H1 (cell line): ENCODE results near the gene STK16. TPM values are rescaled to one million over a fixed set of nuclear protein-coding genes. Genes with fewer than 3 reads are reported as not detected.

Experiments
- BCL11A ChIP-seq, 2 experiments: IDR thresholded peaks; one replicate each; pipeline ENCODE4 v1.6.1; 2011; ENCODE audit warnings: low read depth in 2 of 2, low read length in 2 of 2, mild to moderate bottlenecking in 2 of 2
- BRCA1 ChIP-seq: IDR thresholded peaks from 2 replicates; pipeline ENCODE4 v1.6.1; 2012; ENCODE audit warnings: low read depth, low read length, improper control_type of control experiment
- CBX8 ChIP-seq: fragments of 300-800, 300-1000 bp; sonication (generic); IDR thresholded peaks from 2 replicates; pipeline ENCODE4 v1.7.1; 2016; ENCODE audit warnings: low read depth, low read length, borderline replicate concordance
- CEBPB ChIP-seq: IDR thresholded peaks from 2 replicates; pipeline ENCODE4 v1.6.1; 2012; ENCODE audit warnings: low read depth, low read length
- CREB1 ChIP-seq: IDR thresholded peaks from 2 replicates; pipeline ENCODE4 v1.6.1; 2012; ENCODE audit warnings: inconsistent platforms
- EGR1 ChIP-seq: IDR thresholded peaks from 2 replicates; pipeline ENCODE4 v1.6.1; 2011; ENCODE audit warnings: low read depth, low read length, borderline replicate concordance
- EP300 ChIP-seq, 2 experiments: IDR thresholded peaks; 1 replicate in 1 of 2; 2 replicates in 1 of 2; pipeline ENCODE4 v1.6.1; 2011 to 2012; ENCODE audit warnings: low read depth in 2 of 2, low read length in 2 of 2, mild to moderate bottlenecking in 2 of 2, borderline replicate concordance in 1 of 2, inconsistent platforms in 1 of 2, moderate library complexity in 1 of 2
- FOSL1 ChIP-seq: IDR thresholded peaks from 2 replicates; pipeline ENCODE4 v1.6.1; 2011; ENCODE audit warnings: mild to moderate bottlenecking, low read depth, low read length, moderate library complexity; ENCODE audit not compliant: insufficient read depth
- GTF2F1 ChIP-seq: IDR thresholded peaks from 2 replicates; pipeline ENCODE4 v1.6.1; 2012; ENCODE audit warnings: low read depth, low read length, improper control_type of control experiment, borderline replicate concordance
- KDM4A ChIP-seq: IDR thresholded peaks from one replicate; pipeline ENCODE4 v1.7.1; 2012; ENCODE audit warnings: low read depth, mild to moderate bottlenecking, moderate library complexity, low read length, inconsistent platforms; ENCODE audit not compliant: severe bottlenecking
- MAFK ChIP-seq: IDR thresholded peaks from 2 replicates; pipeline ENCODE4 v1.6.1; 2012; ENCODE audit warnings: low read depth, mild to moderate bottlenecking, improper control_type of control experiment, low read length
- NRF1 ChIP-seq: IDR thresholded peaks from 2 replicates; pipeline ENCODE4 v1.6.1; 2011; ENCODE audit warnings: mild to moderate bottlenecking, low read depth, low read length, improper control_type of control experiment
- PHF8 ChIP-seq: fragments of 200-600 bp; sonication (generic); conservative IDR thresholded peaks from 2 replicates; pipeline ENCODE4 v1.7.1; 2012; ENCODE audit warnings: low read depth, mild to moderate bottlenecking, inconsistent platforms, low read length, moderate library complexity
- POLR2A ChIP-seq, 2 experiments: IDR thresholded peaks; 1 replicate in 1 of 2; 2 replicates in 1 of 2; pipeline ENCODE4 v1.6.1; 2011; ENCODE audit warnings: low read depth in 2 of 2, low read length in 2 of 2, mild to moderate bottlenecking in 2 of 2; ENCODE audit errors: control extremely low read depth in 1 of 2
- POLR2AphosphoS5 ChIP-seq: IDR thresholded peaks from 2 replicates; pipeline ENCODE4 v1.6.1; 2011; ENCODE audit warnings: low read depth, low read length
- POU5F1 ChIP-seq: IDR thresholded peaks from 2 replicates; pipeline ENCODE4 v1.6.1; 2011; ENCODE audit warnings: low read depth, mild to moderate bottlenecking, low read length, moderate library complexity
- RBBP5 ChIP-seq: IDR thresholded peaks from 2 replicates; pipeline ENCODE4 v1.7.1; 2012; ENCODE audit warnings: low read depth, mild to moderate bottlenecking, inconsistent platforms, low read length, moderate library complexity, borderline replicate concordance
- RFX5 ChIP-seq: IDR thresholded peaks from 2 replicates; pipeline ENCODE4 v1.6.1; 2011; ENCODE audit warnings: low read depth, low read length, improper control_type of control experiment, borderline replicate concordance
- RXRA ChIP-seq: IDR thresholded peaks from 2 replicates; pipeline ENCODE4 v1.6.1; 2011; ENCODE audit warnings: low read depth, mild to moderate bottlenecking, low read length, moderate library complexity; ENCODE audit not compliant: insufficient read depth
- SIN3A ChIP-seq, 2 experiments: IDR thresholded peaks in 1 of 2; conservative IDR thresholded peaks in 1 of 2; 2 replicates each; pipeline ENCODE4 v1.6.1; 2011 to 2012; ENCODE audit warnings: low read length in 2 of 2, improper control_type of control experiment in 1 of 2, low read depth in 1 of 2, mild to moderate bottlenecking in 1 of 2
- TAF1 ChIP-seq: IDR thresholded peaks from 2 replicates; pipeline ENCODE4 v1.6.1; 2011; ENCODE audit warnings: mild to moderate bottlenecking, low read depth, low read length
- TBP ChIP-seq: IDR thresholded peaks from 2 replicates; pipeline ENCODE4 v1.6.1; 2011; ENCODE audit warnings: low read depth, low read length, improper control_type of control experiment
- TEAD4 ChIP-seq: IDR thresholded peaks from 2 replicates; pipeline ENCODE4 v1.6.1; 2012; ENCODE audit warnings: low read depth, low read length, inconsistent platforms, mixed read lengths
- polyA plus RNA-seq, 7 experiments: library from polyadenylated mRNA; depleted of rRNA in 3 of 7; stranded (reverse) in 5 of 7; unstranded in 2 of 7; fragments of >200 nt in 5 of 7; fragments of 200-250 nt in 2 of 7; gene quantifications; 1 replicate in 5 of 7; 2 replicates in 1 of 7; 4 replicates in 1 of 7; pipeline versions ENCODE4 v1.2.1 to v1.2.3, GENCODE V29; 2011 to 2013; ENCODE audit warnings: missing spikeins in 2 of 7, mixed read lengths in 2 of 7
- total RNA-seq: library from RNA; stranded (reverse); fragmentation: NEBNext Ultra II Directional; extraction: Animal tissue kit (Norgen Biotek cat#: 25700); gene quantifications from 2 replicates; pipeline ENCODE4 v1.2.1, GENCODE V29; 2021
- TF ChIP-seq, protein P1 (sequence below): IDR thresholded peaks from 2 replicates; pipeline ENCODE4 v1.6.1; 2012; ENCODE audit warnings: inconsistent platforms

Gene STK16
- total and polyA plus RNA-seq, 2 of the 8 experiments (the other 6 are each of a cell fraction or from before 2014, with no cell fraction given) = 21.3 to 51.4 TPM

- TF ChIP-seq, protein P1, sequence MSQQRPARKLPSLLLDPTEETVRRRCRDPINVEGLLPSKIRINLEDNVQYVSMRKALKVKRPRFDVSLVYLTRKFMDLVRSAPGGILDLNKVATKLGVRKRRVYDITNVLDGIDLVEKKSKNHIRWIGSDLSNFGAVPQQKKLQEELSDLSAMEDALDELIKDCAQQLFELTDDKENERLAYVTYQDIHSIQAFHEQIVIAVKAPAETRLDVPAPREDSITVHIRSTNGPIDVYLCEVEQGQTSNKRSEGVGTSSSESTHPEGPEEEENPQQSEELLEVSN = no peak
- TF ChIP-seq PHF8 = peak; percentile 60
- TF ChIP-seq RBBP5 = 0 out of 2 replicates have a peak, but pooled peaks have one; percentile 37
- no peak for TF ChIP-seq GTF2F1
- peak in 1 of 2 experiments; percentile 61; a peak in 1 of 3 replicates for TF ChIP-seq EP300 (IDR thresholded peaks at IDR 0.05; ENCODE audit: borderline replicate concordance in 1 of 2, low read depth in 2 of 2, low read length in 2 of 2)
- TF ChIP-seq SIN3A (conservative IDR thresholded peaks at IDR 0.05 in 1 of 2, IDR thresholded peaks at IDR 0.05 in 1 of 2; ENCODE audit: low read depth in 1 of 2, low read length in 2 of 2) = peak; percentile 86 to 89; a peak in 2 of 4 replicates
- no peak for TF ChIP-seq RFX5
- no peak for TF ChIP-seq CEBPB
- no peak for TF ChIP-seq FOSL1
- TF ChIP-seq POLR2A (IDR thresholded peaks at IDR 0.05; ENCODE audit: control extremely low read depth in 1 of 2, low read depth in 2 of 2, low read length in 2 of 2) = 0 out of 3 replicates have a peak, but pooled peaks of 1 of the 2 experiments have one; percentile 31
- TF ChIP-seq TBP = peak; percentile 50
- TF ChIP-seq BCL11A (IDR thresholded peaks at IDR 0.05; ENCODE audit: low read depth in 2 of 2, low read length in 2 of 2) = no peak
- 0 out of 2 replicates have a peak, but pooled peaks have one; percentile 63 for TF ChIP-seq TAF1
- TF ChIP-seq POU5F1 = no peak
- no peak for TF ChIP-seq MAFK
- no peak for TF ChIP-seq POLR2AphosphoS5
- TF ChIP-seq TEAD4 = peak; percentile 8; the same call in 1 of the 2 replicates
- no peak for TF ChIP-seq EGR1
- no peak for TF ChIP-seq RXRA
- no peak for TF ChIP-seq CBX8
- peak; percentile 52 for TF ChIP-seq KDM4A
- no peak for TF ChIP-seq NRF1
- no peak for TF ChIP-seq BRCA1
- peak; percentile 94 for TF ChIP-seq CREB1
Measured at GRCh38 chr2:219279151-219279915, 34.1 kb downstream of the STK16 start, which contains the start of gene DNAJB2 (continued).
